Ascending aorta (tissue), 2 donors: ENCODE results near the gene PRXL2B. TPM values are rescaled to one million over a fixed set of nuclear protein-coding genes. Genes with fewer than 3 reads are reported as not detected.

Experiments
- DNase-seq, 2 donors: peaks; one replicate each; pipeline ENCODE4 v3.0.0-alpha.2; 2019; ENCODE audit warnings: low spot score in 2 of 2
- H3K27ac ChIP-seq, 2 donors: fragments of 200-600 bp; sonication (generic); one replicate each; pipeline ENCODE4 v1.5.1; 2016 to 2017; ENCODE audit warnings: mild to moderate bottlenecking in 1 of 2
- H3K27me3 ChIP-seq: fragments of 200-600 bp; sonication (generic); one replicate; pipeline ENCODE4 v1.5.1; 2017
- H3K36me3 ChIP-seq, 2 donors: fragments of 200-600 bp; sonication (generic); one replicate each; pipeline ENCODE4 v1.5.1; 2016
- H3K4me1 ChIP-seq, 2 donors: fragments of 200-600 bp; sonication (generic); one replicate each; pipeline ENCODE4 v1.5.1; 2016 to 2017; ENCODE audit warnings: mild to moderate bottlenecking in 1 of 2
- H3K4me3 ChIP-seq, 2 donors: fragments of 200-600 bp; sonication (generic); one replicate each; pipeline ENCODE4 v1.5.1; 2016 to 2017; ENCODE audit warnings: mild to moderate bottlenecking in 1 of 2
- H3K9me3 ChIP-seq, 2 donors: fragments of 200-600 bp; sonication (generic); one replicate each; pipeline ENCODE4 v1.5.1; 2016
- intact Hi-C: fragments of 100-400 bp; cut with DNase I; formaldehyde crosslinking; loops from one replicate; pipeline ENCODE4 v1.15.1; 2023
- total RNA-seq: library from RNA; depleted of rRNA; stranded (reverse); fragments of >200 nt; gene quantifications from one replicate; pipeline ENCODE4 v1.1.0, GENCODE V29; 2016
- TF ChIP-seq, protein P1 (sequence below), 3 experiments: fragments of 200-600 bp in 2 of 3; fragments of 450-650 bp in 1 of 3; sonication (generic) in 2 of 3; IDR thresholded peaks; one replicate each; pipeline ENCODE4 v1.5.1; 2016 to 2019; ENCODE audit warnings: antibody characterized with exemption in 3 of 3, mild to moderate bottlenecking in 1 of 3, moderate library complexity in 1 of 3

Gene PRXL2B
- total RNA-seq, 1 donor from 2014 or later: 20.1 TPM

DNA sequence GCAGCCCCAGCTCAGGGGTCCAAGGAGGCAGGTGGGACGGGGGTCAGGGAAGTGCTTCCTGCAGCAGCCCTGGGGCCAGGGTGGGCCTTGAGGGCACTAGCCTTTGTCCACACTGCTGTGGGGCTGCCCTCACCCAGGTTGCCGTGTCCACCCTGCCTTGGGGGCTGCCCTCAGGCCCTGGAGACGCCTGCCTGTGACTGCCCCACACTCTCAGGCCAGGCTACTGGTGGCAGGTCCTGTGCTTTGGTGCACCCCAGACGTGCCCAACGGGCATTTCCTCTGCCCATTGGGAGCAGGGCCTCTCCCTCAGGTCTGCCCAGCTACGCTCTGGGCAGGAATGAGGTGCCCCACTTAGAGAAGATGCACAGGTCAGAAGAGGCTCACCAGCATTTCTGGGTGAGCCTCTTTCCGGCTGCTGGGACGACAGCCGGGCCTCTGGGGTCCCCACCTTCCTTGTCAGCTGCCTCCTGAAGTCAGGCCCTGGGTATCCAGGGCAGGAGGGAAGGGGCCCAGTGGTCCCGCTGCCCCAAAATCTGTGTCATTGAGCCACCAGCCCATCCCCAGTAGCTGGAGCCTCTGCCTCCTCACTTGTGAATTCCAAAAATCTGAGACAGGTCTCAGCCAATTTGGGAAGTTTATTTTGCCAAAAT is 48.9 kb downstream of the PRXL2B start:
- intact Hi-C loops: no loop called here
- no peaks in the 10 kb centered on the region for H3K27me3 ChIP-seq

DNA sequence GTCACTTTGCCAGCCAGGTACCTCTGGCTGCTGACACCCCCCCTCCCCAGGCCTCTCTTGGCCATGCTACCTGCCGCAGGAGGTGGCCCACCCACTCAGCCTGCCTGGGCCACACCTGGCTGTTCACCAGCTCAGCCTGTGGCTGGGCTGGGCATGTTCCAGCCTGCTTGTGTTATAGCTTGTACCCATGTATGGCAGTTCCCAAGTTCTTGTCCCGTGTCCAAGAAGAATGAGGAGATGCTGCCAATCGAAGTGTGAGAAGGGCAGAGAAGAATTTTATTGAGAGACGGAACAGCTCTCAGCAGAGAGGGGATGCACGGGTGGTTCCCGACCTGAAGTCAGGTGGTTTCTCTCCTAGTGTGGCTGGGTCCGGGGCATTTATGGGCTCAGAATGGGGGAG is 50.2 kb downstream of the PRXL2B start:
- peak in 1 of 2 donors; percentile 41 for DNase-seq
- TF ChIP-seq, protein P1, sequence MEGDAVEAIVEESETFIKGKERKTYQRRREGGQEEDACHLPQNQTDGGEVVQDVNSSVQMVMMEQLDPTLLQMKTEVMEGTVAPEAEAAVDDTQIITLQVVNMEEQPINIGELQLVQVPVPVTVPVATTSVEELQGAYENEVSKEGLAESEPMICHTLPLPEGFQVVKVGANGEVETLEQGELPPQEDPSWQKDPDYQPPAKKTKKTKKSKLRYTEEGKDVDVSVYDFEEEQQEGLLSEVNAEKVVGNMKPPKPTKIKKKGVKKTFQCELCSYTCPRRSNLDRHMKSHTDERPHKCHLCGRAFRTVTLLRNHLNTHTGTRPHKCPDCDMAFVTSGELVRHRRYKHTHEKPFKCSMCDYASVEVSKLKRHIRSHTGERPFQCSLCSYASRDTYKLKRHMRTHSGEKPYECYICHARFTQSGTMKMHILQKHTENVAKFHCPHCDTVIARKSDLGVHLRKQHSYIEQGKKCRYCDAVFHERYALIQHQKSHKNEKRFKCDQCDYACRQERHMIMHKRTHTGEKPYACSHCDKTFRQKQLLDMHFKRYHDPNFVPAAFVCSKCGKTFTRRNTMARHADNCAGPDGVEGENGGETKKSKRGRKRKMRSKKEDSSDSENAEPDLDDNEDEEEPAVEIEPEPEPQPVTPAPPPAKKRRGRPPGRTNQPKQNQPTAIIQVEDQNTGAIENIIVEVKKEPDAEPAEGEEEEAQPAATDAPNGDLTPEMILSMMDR (IDR thresholded peaks at IDR 0.05): no peak
- Histone ChIP-seq H3K36me3 (no peaks in the 10 kb centered on the region), H3K9me3 (no peaks in the 10 kb centered on the region), H3K4me3 (no peak overlapping the region), H3K27ac (no peak overlapping the region), H3K27me3 (no peaks in the 10 kb centered on the region), H3K4me1 (peaks cover 2 to 3% of the 10 kb centered on the region in 2 donors)
- intact Hi-C loops: no loop called here

More for the DNA sequence above, 48.9 kb downstream of the PRXL2B start:
- H3K36me3 ChIP-seq: no peaks in the 10 kb centered on the region
- no peak overlapping the region for H3K27ac ChIP-seq
- no peaks in the 10 kb centered on the region for H3K9me3 ChIP-seq
- TF ChIP-seq, protein P1 (IDR thresholded peaks at IDR 0.05): no peak
- H3K4me3 ChIP-seq: no peak overlapping the region
- peak in 1 of 2 donors; percentile 53 for DNase-seq
- H3K4me1 ChIP-seq: no peaks in the 10 kb centered on the region

DNA sequence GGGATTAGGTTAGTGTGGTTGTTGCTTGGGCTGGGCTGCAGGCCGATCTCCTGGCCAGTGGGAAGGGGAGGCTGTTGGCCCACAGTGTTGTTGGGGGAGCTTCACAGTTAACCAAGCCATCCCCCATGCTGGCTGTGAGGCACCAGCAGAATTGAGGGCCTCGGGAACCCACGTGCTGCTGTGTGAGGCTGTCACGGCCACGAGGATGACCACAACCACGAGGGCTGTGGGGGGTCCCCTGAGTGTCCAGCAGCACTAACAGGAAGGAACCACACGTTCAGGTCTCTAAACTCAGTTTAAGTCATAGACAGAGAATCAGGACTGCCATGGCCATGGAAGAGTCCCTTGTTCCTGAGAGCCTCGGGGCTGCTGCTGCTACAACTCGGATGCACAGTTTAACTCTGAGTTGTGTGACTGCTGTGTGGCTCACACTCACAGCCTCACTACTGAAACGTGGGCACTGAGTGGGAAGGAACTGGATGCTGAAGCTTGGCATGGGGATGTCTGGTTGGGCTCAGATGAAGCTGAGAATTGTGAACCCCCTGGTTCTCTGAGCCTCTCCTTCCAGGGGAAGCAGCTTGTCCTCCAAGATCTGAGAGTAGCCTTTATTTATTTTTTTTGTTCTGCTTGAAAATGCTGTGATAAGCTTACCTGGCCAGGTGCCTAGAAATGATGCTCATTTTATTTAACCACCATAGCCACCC is 51.0 kb downstream of the PRXL2B start:
- Histone ChIP-seq H3K36me3 (no peaks in the 10 kb centered on the region), H3K4me1 (peaks cover 8 to 11% of the 10 kb centered on the region in 2 donors), H3K27me3 (no peaks in the 10 kb centered on the region), H3K27ac (no peak overlapping the region), H3K9me3 (no peaks in the 10 kb centered on the region), H3K4me3 (no peak overlapping the region)
- intact Hi-C loops: no loop called here
- DNase-seq: peak in 1 of 2 donors; percentile 47
- TF ChIP-seq, protein P1 (IDR thresholded peaks at IDR 0.05): no peak

DNA sequence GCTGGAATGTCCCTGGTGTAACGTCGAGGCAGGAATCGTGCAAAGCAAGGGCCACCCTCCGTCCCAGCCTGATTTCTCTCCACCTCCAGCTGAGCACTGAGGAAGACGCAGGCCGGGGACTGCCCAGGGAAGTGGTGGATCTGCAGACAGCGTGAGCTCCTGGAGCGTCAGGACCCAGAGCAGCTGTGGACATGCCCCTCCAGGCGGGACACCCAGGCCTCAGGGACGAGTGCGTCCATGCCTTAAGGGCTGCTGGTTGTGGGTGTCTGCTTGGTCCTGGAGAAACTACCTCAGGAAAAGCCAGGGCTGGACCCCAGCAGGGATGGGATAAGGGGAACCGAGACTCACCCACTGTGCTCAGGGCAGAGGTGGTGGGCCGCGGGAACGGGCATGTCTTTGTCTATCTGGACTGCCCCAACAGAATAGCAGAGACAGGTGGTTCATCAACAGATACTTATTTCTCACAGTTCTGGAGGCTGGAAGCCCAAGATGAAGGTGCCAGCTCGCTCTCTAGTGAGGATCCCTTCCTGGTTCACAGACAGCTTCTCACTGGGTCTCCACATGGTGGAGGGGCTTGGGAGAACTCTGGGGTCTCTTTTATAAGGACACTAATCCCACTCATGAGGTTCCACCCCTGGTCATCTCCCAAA is 52.0 kb downstream of the PRXL2B start:
- Histone ChIP-seq H3K4me3 (no peak overlapping the region), H3K27me3 (no peaks in the 10 kb centered on the region), H3K9me3 (no peaks in the 10 kb centered on the region), H3K27ac (no peak overlapping the region), H3K36me3 (no peaks in the 10 kb centered on the region), H3K4me1 (peaks cover 8 to 15% of the 10 kb centered on the region in 2 donors)
- peak in 1 of 2 donors; percentile 51 for DNase-seq
- TF ChIP-seq, protein P1 (IDR thresholded peaks at IDR 0.05): no peak
- intact Hi-C loops: no loop called here

DNA sequence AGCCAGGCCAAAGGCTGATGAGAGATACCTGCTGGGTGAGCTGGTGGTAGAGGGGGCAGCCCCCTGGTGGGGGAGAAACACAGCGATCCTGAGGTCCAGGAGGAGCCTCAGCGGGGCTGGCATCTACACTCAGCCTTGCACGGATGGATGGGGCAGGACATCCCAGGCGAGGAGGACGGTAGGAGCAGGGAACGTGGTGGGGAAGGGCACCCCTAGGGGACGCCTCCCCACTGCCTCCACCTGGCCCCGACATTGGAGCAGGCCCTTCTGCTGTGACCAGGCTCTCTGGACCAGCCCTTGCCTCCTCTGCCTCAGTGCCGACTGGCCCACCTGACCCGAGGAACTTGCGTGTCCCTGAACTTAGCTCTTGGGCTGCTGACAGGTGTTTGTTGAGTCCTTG is 52.6 kb downstream of the PRXL2B start:
- intact Hi-C loops: no loop called here
- DNase-seq: peak in 1 of 2 donors; percentile 52

More for the DNA sequence above, 52.6 kb downstream of the PRXL2B start:
- no peaks in the 10 kb centered on the region for H3K9me3 ChIP-seq
- no peak overlapping the region for H3K27ac ChIP-seq
- no peaks in the 10 kb centered on the region for H3K36me3 ChIP-seq
- TF ChIP-seq, protein P1 (IDR thresholded peaks at IDR 0.05): no peak
- no peak overlapping the region for H3K4me3 ChIP-seq
- peaks cover 8 to 18% of the 10 kb centered on the region in 2 donors for H3K4me1 ChIP-seq
- no peaks in the 10 kb centered on the region for H3K27me3 ChIP-seq
